ENCODE results near the gene GPC5. TPM values are rescaled to one million over a fixed set of nuclear protein-coding genes. Genes with fewer than 3 reads are reported as not detected.

The GPC5 gene
- polyA plus RNA-seq, 1 experiment = not detected

DNA sequence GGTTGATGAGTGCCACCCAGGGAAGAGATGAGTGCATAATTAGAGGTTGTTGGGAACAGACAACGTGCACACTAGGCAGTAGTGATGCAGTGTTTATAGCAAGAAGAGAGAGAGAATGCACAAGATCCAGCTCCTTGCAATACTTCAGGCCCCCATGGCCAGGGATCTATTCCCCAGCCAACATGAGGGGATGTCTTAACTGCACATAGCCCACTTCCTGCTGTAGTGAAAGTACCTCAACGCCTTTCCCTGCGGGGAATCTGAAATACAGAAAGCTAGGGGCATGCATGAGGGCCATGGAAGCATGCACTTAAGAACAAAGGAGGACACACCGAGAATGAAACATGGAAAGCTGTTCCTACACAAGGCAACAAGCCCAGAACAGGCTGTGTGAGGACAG lies 1191.5 kb downstream of the GPC5 start:
- TF ChIP-seq, protein P1, sequence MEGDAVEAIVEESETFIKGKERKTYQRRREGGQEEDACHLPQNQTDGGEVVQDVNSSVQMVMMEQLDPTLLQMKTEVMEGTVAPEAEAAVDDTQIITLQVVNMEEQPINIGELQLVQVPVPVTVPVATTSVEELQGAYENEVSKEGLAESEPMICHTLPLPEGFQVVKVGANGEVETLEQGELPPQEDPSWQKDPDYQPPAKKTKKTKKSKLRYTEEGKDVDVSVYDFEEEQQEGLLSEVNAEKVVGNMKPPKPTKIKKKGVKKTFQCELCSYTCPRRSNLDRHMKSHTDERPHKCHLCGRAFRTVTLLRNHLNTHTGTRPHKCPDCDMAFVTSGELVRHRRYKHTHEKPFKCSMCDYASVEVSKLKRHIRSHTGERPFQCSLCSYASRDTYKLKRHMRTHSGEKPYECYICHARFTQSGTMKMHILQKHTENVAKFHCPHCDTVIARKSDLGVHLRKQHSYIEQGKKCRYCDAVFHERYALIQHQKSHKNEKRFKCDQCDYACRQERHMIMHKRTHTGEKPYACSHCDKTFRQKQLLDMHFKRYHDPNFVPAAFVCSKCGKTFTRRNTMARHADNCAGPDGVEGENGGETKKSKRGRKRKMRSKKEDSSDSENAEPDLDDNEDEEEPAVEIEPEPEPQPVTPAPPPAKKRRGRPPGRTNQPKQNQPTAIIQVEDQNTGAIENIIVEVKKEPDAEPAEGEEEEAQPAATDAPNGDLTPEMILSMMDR (IDR thresholded peaks at IDR 0.05; ENCODE audit: insufficient read depth, low read depth, low read length) = no peak
- Histone ChIP-seq H3K4me3 (ENCODE audit: low read depth, low read length) (no peak overlapping the region), H3K36me3 (ENCODE audit: control insufficient read depth, insufficient read depth, low read length) (no peaks in the 10 kb centered on the region), H3K27me3 (ENCODE audit: control insufficient read depth, insufficient read depth, low read length) (no peaks in the 10 kb centered on the region)
- ChIA-PET CTCF (no interaction called here), POLR2A (no interaction called here)
- DNase-seq (ENCODE audit: low read depth) = no peak

DNA sequence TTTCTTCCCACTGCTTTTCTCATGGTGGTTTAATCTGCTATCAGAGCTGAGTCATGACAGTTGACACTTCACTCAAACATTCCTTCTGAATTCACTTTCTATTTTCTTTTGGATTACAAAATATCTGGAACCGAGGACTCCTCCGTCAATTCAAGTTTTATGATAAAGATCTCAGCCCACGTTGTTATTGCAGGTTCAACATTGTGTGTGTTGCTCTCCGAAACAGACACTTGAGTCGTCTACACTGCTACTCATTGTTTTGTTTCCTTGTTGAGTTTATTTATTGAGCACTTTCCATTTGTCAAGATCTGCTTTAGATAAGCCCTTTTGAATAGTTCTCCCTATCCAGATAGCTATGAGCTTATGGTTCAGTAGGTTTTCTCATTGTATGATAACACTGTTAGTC lies 1192.1 kb downstream of the GPC5 start:
- ChIA-PET POLR2A (no interaction called here), CTCF (no interaction called here)
- Histone ChIP-seq H3K36me3 (ENCODE audit: control insufficient read depth, insufficient read depth, low read length) (no peaks in the 10 kb centered on the region), H3K4me3 (ENCODE audit: low read depth, low read length) (no peak overlapping the region), H3K27me3 (ENCODE audit: control insufficient read depth, insufficient read depth, low read length) (no peaks in the 10 kb centered on the region)
- no peak for DNase-seq (ENCODE audit: low read depth)
- TF ChIP-seq, protein P1 (IDR thresholded peaks at IDR 0.05; ENCODE audit: insufficient read depth, low read depth, low read length) = no peak

DNA sequence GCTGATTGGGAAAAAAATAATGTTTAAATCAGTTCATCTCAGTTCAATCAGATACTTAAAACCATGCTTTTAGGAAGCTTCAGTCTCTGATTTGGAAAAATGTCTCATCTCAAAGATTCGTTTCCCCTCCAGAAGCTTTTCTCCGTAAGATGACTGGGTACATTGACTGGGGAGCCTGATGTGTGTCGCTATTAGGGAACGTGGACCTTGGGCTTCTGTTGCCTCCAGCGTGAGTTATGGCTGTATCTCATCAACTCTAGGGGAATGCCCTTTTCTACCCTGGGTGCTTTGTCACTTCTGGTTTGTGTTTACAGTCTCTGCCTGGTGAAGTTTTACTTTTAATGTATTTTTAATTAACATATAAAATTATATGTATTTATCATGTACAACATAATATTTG lies 1192.7 kb downstream of the GPC5 start:
- TF ChIP-seq, protein P1 (IDR thresholded peaks at IDR 0.05; ENCODE audit: insufficient read depth, low read depth, low read length) = no peak
- H3K4me3 ChIP-seq (ENCODE audit: low read depth, low read length) = no peak overlapping the region
- no peaks in the 10 kb centered on the region for H3K27me3 ChIP-seq (ENCODE audit: control insufficient read depth, insufficient read depth, low read length)
- no peaks in the 10 kb centered on the region for H3K36me3 ChIP-seq (ENCODE audit: control insufficient read depth, insufficient read depth, low read length)
- POLR2A ChIA-PET = no interaction called here
- CTCF ChIA-PET = no interaction called here
- DNase-seq (ENCODE audit: low read depth) = no peak

DNA sequence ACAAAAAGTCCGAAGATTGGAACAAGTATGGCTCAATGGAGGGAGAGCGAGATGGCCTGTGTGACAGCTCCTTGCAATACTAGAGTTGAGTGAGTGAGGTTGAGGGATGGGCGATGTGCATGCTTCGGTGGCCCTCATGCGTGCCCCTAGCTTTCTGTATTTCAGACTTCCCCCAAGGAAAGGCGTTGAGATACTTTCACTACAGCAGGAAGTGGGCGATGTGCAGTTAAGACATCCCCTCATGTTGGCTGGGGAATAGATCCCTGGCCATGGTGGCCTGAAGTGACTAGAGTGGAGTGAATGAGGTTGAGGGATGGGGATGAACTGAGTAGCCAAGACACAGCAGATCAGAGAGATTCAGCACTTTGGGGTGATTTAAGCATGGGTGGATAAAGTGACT lies 1194.3 kb downstream of the GPC5 start:
- POLR2A ChIA-PET = no interaction called here
- DNase-seq (ENCODE audit: low read depth) = no peak
- Histone ChIP-seq H3K36me3 (ENCODE audit: control insufficient read depth, insufficient read depth, low read length) (no peaks in the 10 kb centered on the region), H3K4me3 (ENCODE audit: low read depth, low read length) (no peak overlapping the region), H3K27me3 (ENCODE audit: control insufficient read depth, insufficient read depth, low read length) (no peaks in the 10 kb centered on the region)
- TF ChIP-seq, protein P1 (IDR thresholded peaks at IDR 0.05; ENCODE audit: insufficient read depth, low read depth, low read length) = no peak
- CTCF ChIA-PET = no interaction called here

DNA sequence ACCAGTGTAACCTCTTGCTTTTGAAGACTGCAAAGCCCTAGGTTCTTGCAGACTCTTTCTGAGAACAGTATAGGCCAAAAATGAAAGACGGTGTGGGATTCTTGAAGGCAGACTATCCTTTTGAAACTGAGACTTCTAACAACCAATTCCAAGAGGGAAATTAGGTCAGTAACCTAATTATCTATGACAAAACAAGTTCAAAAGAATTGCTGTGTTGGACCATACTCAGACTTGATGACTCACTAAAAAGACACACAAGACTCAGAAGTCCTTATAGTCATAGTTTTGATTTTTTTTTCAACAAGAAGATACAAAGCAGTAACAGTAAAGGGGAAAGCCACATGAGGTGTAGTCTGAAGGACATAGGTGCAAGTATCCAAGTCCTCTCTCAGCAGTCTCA lies 1204.1 kb downstream of the GPC5 start:
- CTCF ChIA-PET = no interaction called here
- no peak for DNase-seq (ENCODE audit: low read depth)
- H3K36me3 ChIP-seq (ENCODE audit: control insufficient read depth, insufficient read depth, low read length) = no peaks in the 10 kb centered on the region
- TF ChIP-seq, protein P1 (IDR thresholded peaks at IDR 0.05; ENCODE audit: insufficient read depth, low read depth, low read length) = no peak
- H3K27me3 ChIP-seq (ENCODE audit: control insufficient read depth, insufficient read depth, low read length) = no peaks in the 10 kb centered on the region
- no peak overlapping the region for H3K4me3 ChIP-seq (ENCODE audit: low read depth, low read length)
- POLR2A ChIA-PET = no interaction called here
